Heart left ventricle (tissue), 13 donors: ENCODE results near the gene CILP2.

Experiments used
- POLR2A ChIP-seq, 2 donors: fragments of 450-650 bp; IDR thresholded peaks; one replicate each; pipeline ENCODE4 v1.6.1; 2017; ENCODE audit warnings: antibody characterized with exemption in 2 of 2, mild to moderate bottlenecking in 2 of 2, moderate library complexity in 2 of 2
- TF ChIP-seq, protein P1 (sequence below), 12 donors: fragments of 200-600 bp; sonication (generic) in 4 of 12; IDR thresholded peaks; one replicate each; pipeline versions ENCODE4 v1.5.0 to v1.8.0; 2018 to 2022; ENCODE audit warnings: antibody characterized with exemption in 12 of 12, mild to moderate bottlenecking in 5 of 12
- donor health status: ischemic (EF 13 %, LVEDD 7.1; RV severe dilation, severe dysfunction).
- donor health status: DM: no; HTN: yes; CAD: no.
- donor health status: DM: no; HTN: no; CAD: no.
- donor health status: ischemic (EF 25% LVEDD 6.9; RV normal size, moderate dysfunction).
- donor health status: ischemic (EF 25% LVEDD 5.7; RV mildly dilated, moderate dysfunction).
- donor health status: ischemic (EF 35%, LVEDD 5.7; RV mildly dilated, moderate dysfunction).
- donor health status: nonischemic (EF 11% LVEDD 7.7; RV severe dilation, severe dysfunction).
- donor health status: DM: yes; HTN: yes; CAD: no.
- donor health status: PGD.
- donor health status: ischemic (EF 29% LVEDD 5.4; RV normal size, mild dysfunction).
- donor health status: nonischemic (EF 23%, LVEDD 6.1; RV moderate dilation, normal function).

GRCh38 chr19:19506592-19506991 is 31.5 kb upstream of the CILP2 start:
- TF ChIP-seq, protein P1, sequence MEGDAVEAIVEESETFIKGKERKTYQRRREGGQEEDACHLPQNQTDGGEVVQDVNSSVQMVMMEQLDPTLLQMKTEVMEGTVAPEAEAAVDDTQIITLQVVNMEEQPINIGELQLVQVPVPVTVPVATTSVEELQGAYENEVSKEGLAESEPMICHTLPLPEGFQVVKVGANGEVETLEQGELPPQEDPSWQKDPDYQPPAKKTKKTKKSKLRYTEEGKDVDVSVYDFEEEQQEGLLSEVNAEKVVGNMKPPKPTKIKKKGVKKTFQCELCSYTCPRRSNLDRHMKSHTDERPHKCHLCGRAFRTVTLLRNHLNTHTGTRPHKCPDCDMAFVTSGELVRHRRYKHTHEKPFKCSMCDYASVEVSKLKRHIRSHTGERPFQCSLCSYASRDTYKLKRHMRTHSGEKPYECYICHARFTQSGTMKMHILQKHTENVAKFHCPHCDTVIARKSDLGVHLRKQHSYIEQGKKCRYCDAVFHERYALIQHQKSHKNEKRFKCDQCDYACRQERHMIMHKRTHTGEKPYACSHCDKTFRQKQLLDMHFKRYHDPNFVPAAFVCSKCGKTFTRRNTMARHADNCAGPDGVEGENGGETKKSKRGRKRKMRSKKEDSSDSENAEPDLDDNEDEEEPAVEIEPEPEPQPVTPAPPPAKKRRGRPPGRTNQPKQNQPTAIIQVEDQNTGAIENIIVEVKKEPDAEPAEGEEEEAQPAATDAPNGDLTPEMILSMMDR (IDR thresholded peaks at IDR 0.05): no peak
- TF ChIP-seq POLR2A (IDR thresholded peaks at IDR 0.05): no peak
